GM12801 (cell line): ENCODE results near the gene IL9.

Experiments
- CTCF ChIP-seq: IDR thresholded peaks from one replicate; pipeline ENCODE4 v1.5.1; 2011; ENCODE audit warnings: control low read depth; ENCODE audit not compliant: insufficient read length; ENCODE audit errors: extremely low read depth

The IL9 gene

GRCh38 chr5:135846311-135846710, 49.3 kb downstream of the IL9 start:
- TF ChIP-seq CTCF, result no peak

- TF ChIP-seq CTCF, result no peak
These were observed 51.9 kb downstream of the IL9 start for GRCh38 chr5:135843571-135844337.

GRCh38 chr5:135842737-135843136, 52.9 kb downstream of the IL9 start:
- no peak for TF ChIP-seq CTCF
